GM23338 (cell line): ENCODE measurements around the gene NCOA1. TPM values are rescaled to one million over a fixed set of nuclear protein-coding genes. Genes with fewer than 3 reads are reported as not detected.

Experiments
- ATAC-seq: fragments of 200-7000 bp; cut with Tn5 transposase; 3 replicates; pipeline ENCODE4 v1.9.1; 2020
- DNase-seq: peaks from one replicate; pipeline ENCODE4 v3.0.0-alpha.2; 2015; ENCODE audit warnings: low spot score
- H2AFZ ChIP-seq: fragments of 200-600 bp; sonication (generic); 2 replicates; pipeline ENCODE4 v1.8.0; 2016; ENCODE audit warnings: antibody characterized with exemption, mild to moderate bottlenecking, moderate library complexity
- H3F3A ChIP-seq: fragments of 200-600 bp; sonication (generic); replicated peaks from 2 replicates; pipeline ENCODE4 v1.8.0; 2017; ENCODE audit warnings: antibody characterized with exemption, mixed run types, low read depth
- H3K27ac ChIP-seq: fragments of 200-600 bp; sonication (generic); 2 replicates; pipeline ENCODE4 v1.6.1; 2016; ENCODE audit warnings: low read depth
- H3K27me3 ChIP-seq: fragments of 200-600 bp; sonication (generic); 2 replicates; pipeline ENCODE4 v1.8.0; 2016; ENCODE audit warnings: mild to moderate bottlenecking, mixed run types, moderate library complexity; ENCODE audit not compliant: insufficient read depth
- H3K36me3 ChIP-seq: fragments of 200-600 bp; sonication (generic); 2 replicates; pipeline ENCODE4 v1.8.0; 2016; ENCODE audit warnings: mild to moderate bottlenecking; ENCODE audit not compliant: insufficient read depth
- H3K4me1 ChIP-seq: fragments of 200-600 bp; sonication (generic); 2 replicates; pipeline ENCODE4 v1.8.0; 2016; ENCODE audit warnings: mild to moderate bottlenecking, moderate library complexity; ENCODE audit not compliant: insufficient read depth
- H3K4me2 ChIP-seq: fragments of 200-600 bp; sonication (generic); 2 replicates; pipeline ENCODE4 v1.7.1; 2017; ENCODE audit warnings: mixed run types
- H3K4me3 ChIP-seq: fragments of 200-600 bp; sonication (generic); 2 replicates; pipeline ENCODE4 v1.6.1; 2016; ENCODE audit warnings: mixed run types
- H3K79me2 ChIP-seq: fragments of 200-600 bp; sonication (generic); replicated peaks from 2 replicates; pipeline ENCODE4 v1.8.0; 2017; ENCODE audit warnings: mild to moderate bottlenecking; ENCODE audit not compliant: insufficient read depth
- H3K9me2 ChIP-seq: fragments of 200-600 bp; sonication (generic); 2 replicates; pipeline ENCODE4 v1.8.0; 2017; ENCODE audit not compliant: insufficient read depth
- H4K20me1 ChIP-seq: fragments of 200-600 bp; sonication (generic); replicated peaks from 2 replicates; pipeline ENCODE4 v1.8.0; 2017; ENCODE audit warnings: mild to moderate bottlenecking; ENCODE audit not compliant: insufficient read depth
- H3K27ac Mint-ChIP-seq: 2 replicates; pipeline ENCODE4 v1.8.0; 2020; ENCODE audit warnings: inconsistent platforms, mild to moderate bottlenecking, moderate library complexity, mixed read lengths
- H3K27me3 Mint-ChIP-seq: 3 replicates; pipeline ENCODE4 v1.8.0; 2022; ENCODE audit warnings: low read depth, mild to moderate bottlenecking, moderate library complexity, mixed read lengths, inconsistent platforms; ENCODE audit not compliant: insufficient read depth, poor library complexity
- H3K36me3 Mint-ChIP-seq: 3 replicates; pipeline ENCODE4 v1.8.0; 2021; ENCODE audit warnings: low read depth, mild to moderate bottlenecking, inconsistent platforms, moderate library complexity, mixed read lengths
- H3K4me1 Mint-ChIP-seq: 3 replicates; pipeline ENCODE4 v1.8.0; 2020; ENCODE audit warnings: mild to moderate bottlenecking, inconsistent platforms, mixed read lengths
- H3K4me3 Mint-ChIP-seq: 3 replicates; pipeline ENCODE4 v1.8.0; 2021; ENCODE audit warnings: moderate library complexity, mild to moderate bottlenecking, inconsistent platforms, mixed read lengths
- H3K9me3 Mint-ChIP-seq: 3 replicates; pipeline ENCODE4 v1.8.0; 2020; ENCODE audit warnings: moderate library complexity, mild to moderate bottlenecking, inconsistent platforms, mixed read lengths
- CREB1 ChIP-seq: fragments of 250-450 bp; sonication (Bioruptor Pico); IDR thresholded peaks from 2 replicates; pipeline ENCODE4 v1.5.0; 2020; ENCODE audit warnings: low read depth, mild to moderate bottlenecking, moderate library complexity
- CTCF ChIP-seq, 2 experiments: fragments of 200-600 bp in 1 of 2; sonication (generic) in 1 of 2; conservative IDR thresholded peaks; 2 replicates each; pipeline versions ENCODE4 v1.5.1 to v1.6.1; 2016 to 2017; ENCODE audit warnings: antibody characterized with exemption in 2 of 2, low read depth in 2 of 2, mild to moderate bottlenecking in 2 of 2, moderate library complexity in 1 of 2
- ETS1 ChIP-seq: IDR thresholded peaks from 2 replicates; pipeline ENCODE4 v1.6.1; 2016; ENCODE audit warnings: antibody characterized with exemption
- EZH2 ChIP-seq: fragments of 200-600 bp; sonication (generic); IDR thresholded peaks from one replicate; pipeline ENCODE4 v1.8.0; 2017; ENCODE audit warnings: antibody characterized with exemption, mild to moderate bottlenecking, low read depth; ENCODE audit not compliant: unreplicated experiment
- EZH2phosphoT487 ChIP-seq: fragments of 200-600 bp; sonication (generic); IDR thresholded peaks from one replicate; pipeline ENCODE4 v1.8.1; 2018; ENCODE audit warnings: antibody characterized with exemption; ENCODE audit not compliant: unreplicated experiment
- JUNB ChIP-seq: IDR thresholded peaks from one replicate; pipeline ENCODE4 v1.6.1; 2016; ENCODE audit warnings: antibody characterized with exemption; ENCODE audit not compliant: unreplicated experiment
- NANOG ChIP-seq: IDR thresholded peaks from 2 replicates; pipeline ENCODE4 v1.6.1; 2016; ENCODE audit warnings: antibody characterized with exemption, borderline replicate concordance
- POLR2AphosphoS5 ChIP-seq: IDR thresholded peaks from 2 replicates; pipeline ENCODE4 v1.6.1; 2016; ENCODE audit warnings: antibody characterized with exemption, low read depth
- REST ChIP-seq: IDR thresholded peaks from one replicate; pipeline ENCODE4 v1.6.1; 2018; ENCODE audit warnings: antibody characterized with exemption; ENCODE audit not compliant: unreplicated experiment
- STAT1 ChIP-seq: IDR thresholded peaks from one replicate; pipeline ENCODE4 v1.6.1; 2016; ENCODE audit warnings: antibody characterized with exemption; ENCODE audit not compliant: unreplicated experiment
- ZNF114 ChIP-seq: fragments of 250-450 bp; sonication (Bioruptor Pico); IDR thresholded peaks from 2 replicates; pipeline ENCODE4 v1.5.0; 2020; ENCODE audit warnings: mild to moderate bottlenecking, moderate library complexity
- ZNF331 ChIP-seq: fragments of 250-450 bp; sonication (Bioruptor Pico); IDR thresholded peaks from 2 replicates; pipeline ENCODE4 v1.5.0; 2020; ENCODE audit warnings: low read depth, mild to moderate bottlenecking, moderate library complexity
- ZNF462 ChIP-seq: fragments of 250-450 bp; sonication (Bioruptor Pico); IDR thresholded peaks from 2 replicates; pipeline ENCODE4 v1.5.0; 2020; ENCODE audit warnings: mild to moderate bottlenecking, moderate library complexity
- polyA plus RNA-seq: library from polyadenylated mRNA; unstranded; fragments of >200 nt; fragmentation: Nextera tagmentation; extraction: Ambion mirVana; gene quantifications from 2 replicates; pipeline ENCODE4 v1.2.1, GENCODE V29; 2016
- total RNA-seq: library from RNA; depleted of rRNA; stranded (reverse); fragments of >200 nt; shearing (Covaris generic); gene quantifications from 2 replicates; pipeline ENCODE4 v1.2.3, GENCODE V29; 2014

The NCOA1 gene
- total and polyA plus RNA-seq, 2 experiments from 2014 or later, result 7.1 to 15.1 TPM

- H3K27ac Mint-ChIP-seq, result no peak overlapping the region
- H3K27me3 ChIP-seq, result no peaks in the 10 kb centered on the region
Observed at GRCh38 chr2:24691806-24692205, 200.8 kb downstream of the NCOA1 start.

More at GRCh38 chr2:24691806-24692205, 200.8 kb downstream of the NCOA1 start:
- H3K36me3 Mint-ChIP-seq, result no peaks in the 10 kb centered on the region
- H3K36me3 ChIP-seq, result no peaks in the 10 kb centered on the region
- no peaks in the 10 kb centered on the region for H3K27me3 Mint-ChIP-seq
- no peaks in the 10 kb centered on the region for H3K79me2 ChIP-seq
- H3K27ac ChIP-seq, result no peak overlapping the region
- DNase-seq (no peak), ATAC-seq (no peak)
- H3K9me3 Mint-ChIP-seq, result no peaks in the 10 kb centered on the region
- H3K4me1 Mint-ChIP-seq, result no peaks in the 10 kb centered on the region
- no peak overlapping the region for H3K4me2 ChIP-seq
- H3K9me2 ChIP-seq, result no peaks in the 10 kb centered on the region
- no peaks in the 10 kb centered on the region for H3F3A ChIP-seq
- no peaks in the 10 kb centered on the region for H3K4me1 ChIP-seq
- H3K4me3 Mint-ChIP-seq, result no peak overlapping the region
- no peak overlapping the region for H2AFZ ChIP-seq
- H4K20me1 ChIP-seq, result no peaks in the 10 kb centered on the region
- H3K4me3 ChIP-seq, result no peak overlapping the region
- TF ChIP-seq STAT1, result no peak
- no peak for TF ChIP-seq POLR2AphosphoS5
- no peak for TF ChIP-seq JUNB
- TF ChIP-seq ZNF331 (CRISPR knock-in tag), result no peak
- TF ChIP-seq EZH2phosphoT487, result no peak
- TF ChIP-seq NANOG, result no peak
- no peak for TF ChIP-seq ZNF462 (CRISPR knock-in tag)
- no peak for TF ChIP-seq CTCF (conservative IDR thresholded peaks at IDR 0.05; ENCODE audit: low read depth in 2 of 2)
- TF ChIP-seq EZH2, result no peak
- TF ChIP-seq ZNF114, result no peak
- TF ChIP-seq REST, result no peak
- TF ChIP-seq ETS1, result no peak
- no peak for TF ChIP-seq CREB1 (CRISPR knock-in tag)
